Measurements from ENCODE around the gene OR52B6.
A peak's percentile ranks its signal among the peaks of the same experiment; 100 is the strongest.
"Not testable (repeated sequence)": the region's sequence is repeated elsewhere in the genome, so short reads cannot be mapped to it uniquely, and the experiment has no call there.

The OR52B6 gene
- 0 reads per million in 4 donors for total RNA-seq

- no peak for DNase-seq
Observed at GRCh38 chr11:5580577-5580976, at the start of gene OR52B6. TSS of gene OR52B6 (plus strand) at chr11:5580877. CDS start at chr11:5580877, 0 bp downstream.

GRCh38 chr11:5531053-5531831, 49.4 kb upstream of the OR52B6 start:
- DNase-seq = no peak

GRCh38 chr11:5534046-5534445, 46.6 kb upstream of the OR52B6 start:
- no peak for DNase-seq

GRCh38 chr11:5536482-5536881, 44.2 kb upstream of the OR52B6 start:
- no peak for DNase-seq

GRCh38 chr11:5541427-5541826, 39.2 kb upstream of the OR52B6 start:
- DNase-seq = no peak

GRCh38 chr11:5546457-5546856, 34.2 kb upstream of the OR52B6 start:
- no peak for DNase-seq

- no peak for DNase-seq
Observed at GRCh38 chr11:5547982-5548381, 32.7 kb upstream of the OR52B6 start.

GRCh38 chr11:5548440-5548839, 32.2 kb upstream of the OR52B6 start, which contains the start of gene OR52H1:
TSS of gene OR52H1 (minus strand) at chr11:5548540. CDS start at chr11:5545505, 3,035 bp downstream.
- DNase-seq = no peak

- DNase-seq = no peak
Observed at GRCh38 chr11:5550440-5551095, 30.1 kb upstream of the OR52B6 start.

- DNase-seq = no peak
Observed at GRCh38 chr11:5553343-5553742, 27.3 kb upstream of the OR52B6 start.

GRCh38 chr11:5556596-5557188, 24.0 kb upstream of the OR52B6 start:
- DNase-seq = no peak

- DNase-seq = no peak
Observed at GRCh38 chr11:5557751-5558150, 22.9 kb upstream of the OR52B6 start.

GRCh38 chr11:5564259-5565019, 16.2 kb upstream of the OR52B6 start:
- peak in 1 of 5 donors; percentile 9 for DNase-seq

- DNase-seq = no peak
Observed at GRCh38 chr11:5574654-5575053, 6.0 kb upstream of the OR52B6 start.

GRCh38 chr11:5575152-5575551, 5.5 kb upstream of the OR52B6 start:
- no peak for DNase-seq

- no peak for DNase-seq
Observed at GRCh38 chr11:5577101-5577500, 3.6 kb upstream of the OR52B6 start.

- DNase-seq = no peak
Observed at GRCh38 chr11:5581014-5581413, 337 bp downstream of the OR52B6 start.

GRCh38 chr11:5584458-5584857, 3.8 kb downstream of the OR52B6 start:
- not testable (repeated sequence) for DNase-seq

GRCh38 chr11:5589906-5590305, 9.2 kb downstream of the OR52B6 start:
- not testable (repeated sequence) for DNase-seq

- no peak for DNase-seq
Observed at GRCh38 chr11:5591613-5592012, 10.9 kb downstream of the OR52B6 start.

- DNase-seq = no peak
Observed at GRCh38 chr11:5592615-5593014, 11.9 kb downstream of the OR52B6 start.

GRCh38 chr11:5593146-5593545, 12.5 kb downstream of the OR52B6 start:
- DNase-seq = no peak

- no peak for DNase-seq
Observed at GRCh38 chr11:5596607-5597201, 16.0 kb downstream of the OR52B6 start, which contains the start of gene TRIM6. TSS of gene TRIM6 (plus strand) at chr11:5596637. CDS start at chr11:5596898, 261 bp downstream.
